Lower lobe of right lung (tissue), 2 donors: ENCODE results near the gene LTBP1. TPM values are rescaled to one million over a fixed set of nuclear protein-coding genes. Genes with fewer than 3 reads are reported as not detected.

Experiments used
- ATAC-seq, 2 donors: fragments of 200-7000 bp; cut with Tn5 transposase; one replicate each; pipeline ENCODE4 v1.9.1; 2020 to 2022; ENCODE audit warnings: mild to moderate bottlenecking in 2 of 2, moderate library complexity in 2 of 2
- DNase-seq: peaks from one replicate; pipeline ENCODE4 v3.0.0-alpha.2; 2020
- H3K27ac ChIP-seq: fragments of 200-600 bp; one replicate; pipeline ENCODE4 v1.8.0; 2022
- H3K27me3 ChIP-seq: fragments of 200-600 bp; one replicate; pipeline ENCODE4 v1.8.0; 2022; ENCODE audit warnings: low read depth
- H3K36me3 ChIP-seq: fragments of 200-600 bp; one replicate; pipeline ENCODE4 v1.8.0; 2022; ENCODE audit warnings: mild to moderate bottlenecking
- H3K4me1 ChIP-seq: fragments of 200-600 bp; one replicate; pipeline ENCODE4 v1.8.0; 2022
- H3K4me3 ChIP-seq: fragments of 200-600 bp; one replicate; pipeline ENCODE4 v1.8.0; 2022; ENCODE audit warnings: mild to moderate bottlenecking
- H3K9me3 ChIP-seq: fragments of 200-600 bp; one replicate; pipeline ENCODE4 v1.8.0; 2022
- intact Hi-C: fragments of 100-400 bp; cut with DNase I; formaldehyde crosslinking; loops from one replicate; pipeline ENCODE4 v1.11.0; 2022
- total RNA-seq: library from RNA; stranded (reverse); fragmentation: NEBNext Ultra II Directional; extraction: Animal tissue kit (Norgen Biotek cat#: 25700); gene quantifications from one replicate; pipeline ENCODE4 v1.2.1, GENCODE V29; 2021
- TF ChIP-seq, protein P1 (sequence below): fragments of 200-600 bp; IDR thresholded peaks from one replicate; pipeline ENCODE4 v1.8.0; 2022; ENCODE audit warnings: antibody characterized with exemption, mild to moderate bottlenecking
- donor health status: DM: no; HTN: yes; CAD: no; lungs with severe emphysema.

The LTBP1 gene
- total RNA-seq, 1 donor from 2014 or later = 34.7 TPM

DNA sequence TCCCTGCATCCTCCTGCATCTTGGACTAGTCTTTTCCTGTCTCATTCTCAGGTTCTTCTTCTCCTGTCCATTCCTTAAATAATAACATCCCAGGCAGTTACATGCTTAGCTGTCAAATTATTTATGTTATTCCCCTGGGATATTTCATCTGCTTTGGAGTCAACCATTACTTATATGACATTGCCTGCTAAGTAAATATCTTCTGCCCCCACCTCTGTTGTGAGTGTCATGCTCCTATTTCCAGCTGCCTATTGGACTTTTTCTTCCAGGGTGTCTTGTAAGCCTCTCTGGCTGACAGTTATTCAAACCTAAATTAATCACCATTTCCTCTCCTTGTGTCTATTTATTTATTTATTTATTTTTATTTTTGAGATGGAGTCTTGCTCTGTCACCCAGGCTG is 405.0 kb downstream of the LTBP1 start:
- no peaks in the 10 kb centered on the region for H3K27me3 ChIP-seq
- no peaks in the 10 kb centered on the region for H3K36me3 ChIP-seq
- no peak overlapping the region for H3K4me3 ChIP-seq
- DNase-seq = no peak
- intact Hi-C loops = no loop called here
- TF ChIP-seq, protein P1, sequence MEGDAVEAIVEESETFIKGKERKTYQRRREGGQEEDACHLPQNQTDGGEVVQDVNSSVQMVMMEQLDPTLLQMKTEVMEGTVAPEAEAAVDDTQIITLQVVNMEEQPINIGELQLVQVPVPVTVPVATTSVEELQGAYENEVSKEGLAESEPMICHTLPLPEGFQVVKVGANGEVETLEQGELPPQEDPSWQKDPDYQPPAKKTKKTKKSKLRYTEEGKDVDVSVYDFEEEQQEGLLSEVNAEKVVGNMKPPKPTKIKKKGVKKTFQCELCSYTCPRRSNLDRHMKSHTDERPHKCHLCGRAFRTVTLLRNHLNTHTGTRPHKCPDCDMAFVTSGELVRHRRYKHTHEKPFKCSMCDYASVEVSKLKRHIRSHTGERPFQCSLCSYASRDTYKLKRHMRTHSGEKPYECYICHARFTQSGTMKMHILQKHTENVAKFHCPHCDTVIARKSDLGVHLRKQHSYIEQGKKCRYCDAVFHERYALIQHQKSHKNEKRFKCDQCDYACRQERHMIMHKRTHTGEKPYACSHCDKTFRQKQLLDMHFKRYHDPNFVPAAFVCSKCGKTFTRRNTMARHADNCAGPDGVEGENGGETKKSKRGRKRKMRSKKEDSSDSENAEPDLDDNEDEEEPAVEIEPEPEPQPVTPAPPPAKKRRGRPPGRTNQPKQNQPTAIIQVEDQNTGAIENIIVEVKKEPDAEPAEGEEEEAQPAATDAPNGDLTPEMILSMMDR = no peak
- H3K4me1 ChIP-seq = no peaks in the 10 kb centered on the region
- ATAC-seq = no peak
- H3K9me3 ChIP-seq = peaks cover 7% of the 10 kb centered on the region
- H3K27ac ChIP-seq = no peak overlapping the region

DNA sequence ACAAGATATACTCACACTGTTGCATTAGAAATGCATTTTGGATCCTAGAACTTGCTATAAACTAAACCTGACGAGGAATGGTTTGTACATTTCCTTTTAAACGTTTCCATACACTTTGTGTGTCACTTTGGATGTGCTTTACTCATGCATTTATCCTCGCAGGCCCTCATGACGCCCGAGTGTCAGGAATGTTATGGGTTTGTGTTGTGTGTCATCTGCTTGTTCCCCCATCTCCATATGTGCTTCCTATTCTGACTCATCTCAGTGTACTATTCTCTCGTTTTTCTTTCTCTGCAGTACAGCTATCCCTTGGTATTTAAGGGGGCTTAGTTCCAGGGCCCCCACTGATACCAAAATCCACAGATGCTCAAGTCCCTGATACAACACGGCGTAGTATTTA is 408.2 kb downstream of the LTBP1 start:
- Histone ChIP-seq H3K36me3 (no peaks in the 10 kb centered on the region), H3K27ac (no peak overlapping the region), H3K27me3 (no peaks in the 10 kb centered on the region), H3K4me1 (no peaks in the 10 kb centered on the region), H3K4me3 (no peak overlapping the region), H3K9me3 (peaks cover 7% of the 10 kb centered on the region)
- no peak for ATAC-seq
- TF ChIP-seq, protein P1 = no peak
- DNase-seq = no peak
- intact Hi-C loops = no loop called here

DNA sequence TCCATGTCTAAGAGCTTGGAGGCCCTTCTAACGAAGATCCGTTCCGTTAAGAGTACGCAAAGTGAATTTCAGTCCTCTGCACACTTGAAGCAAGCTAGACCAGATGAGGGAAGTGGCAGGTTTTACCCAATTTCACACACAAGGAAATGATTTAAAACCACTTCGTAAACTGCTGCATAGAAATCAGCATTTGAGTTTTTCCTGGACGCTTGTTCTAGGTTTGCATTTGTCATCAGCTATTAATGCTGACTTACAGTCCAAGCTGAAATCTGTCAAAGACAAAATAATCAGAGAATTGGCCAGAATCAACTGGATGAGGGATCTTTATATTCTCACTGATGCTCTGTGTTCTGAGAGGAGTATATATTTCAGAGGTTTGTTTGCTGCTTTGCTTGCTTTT is 412.1 kb downstream of the LTBP1 start:
- intact Hi-C loops = no loop called here

DNA sequence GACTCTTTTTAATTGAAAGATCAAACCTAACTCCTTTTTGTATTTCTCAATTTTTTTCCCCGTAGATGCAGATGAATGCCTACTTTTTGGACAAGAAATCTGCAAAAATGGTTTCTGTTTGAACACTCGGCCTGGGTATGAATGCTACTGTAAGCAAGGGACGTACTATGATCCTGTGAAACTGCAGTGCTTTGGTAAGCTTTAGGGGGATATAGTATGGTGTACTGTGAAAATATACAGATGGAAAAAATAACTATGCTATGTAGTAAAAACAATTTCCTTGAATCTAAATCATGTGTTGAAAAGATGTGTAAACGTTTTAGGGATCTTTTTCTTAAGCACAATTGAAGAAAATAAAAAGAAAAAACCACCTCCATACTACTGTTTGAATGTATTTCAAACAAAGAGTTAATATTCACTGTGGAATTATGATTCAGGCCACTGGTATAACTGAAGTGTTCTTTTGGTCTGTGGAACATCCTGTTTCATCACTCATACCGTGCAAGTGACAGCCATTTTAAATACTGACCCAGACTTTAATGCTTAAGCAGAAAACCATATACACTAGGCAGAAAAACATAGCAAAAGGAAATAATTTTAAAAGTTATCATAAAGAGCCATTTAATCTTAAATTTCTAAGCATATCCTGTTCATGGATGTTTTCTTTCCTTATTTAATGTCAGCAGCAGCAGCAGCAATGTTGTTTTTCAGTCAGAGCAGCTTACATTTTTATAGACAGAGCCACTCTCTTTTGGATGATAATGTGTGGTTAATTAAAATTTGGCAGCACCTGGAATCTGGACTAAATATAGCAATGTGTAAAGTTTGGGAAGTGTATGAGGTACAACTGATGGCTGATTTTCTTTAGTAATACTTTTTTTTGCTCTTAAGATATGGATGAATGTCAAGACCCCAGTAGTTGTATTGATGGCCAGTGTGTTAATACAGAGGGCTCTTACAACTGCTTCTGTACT is 416.9 kb downstream of the LTBP1 start:
- H3K27ac ChIP-seq = no peak overlapping the region
- intact Hi-C loops = no loop called here

More for the DNA sequence above, 412.1 kb downstream of the LTBP1 start:
- Histone ChIP-seq H3K27me3 (no peaks in the 10 kb centered on the region), H3K4me3 (no peak overlapping the region), H3K27ac (no peak overlapping the region), H3K4me1 (no peaks in the 10 kb centered on the region), H3K36me3 (no peaks in the 10 kb centered on the region), H3K9me3 (peaks cover 7% of the 10 kb centered on the region)
- ATAC-seq = no peak
- TF ChIP-seq, protein P1 = no peak
- no peak for DNase-seq

DNA sequence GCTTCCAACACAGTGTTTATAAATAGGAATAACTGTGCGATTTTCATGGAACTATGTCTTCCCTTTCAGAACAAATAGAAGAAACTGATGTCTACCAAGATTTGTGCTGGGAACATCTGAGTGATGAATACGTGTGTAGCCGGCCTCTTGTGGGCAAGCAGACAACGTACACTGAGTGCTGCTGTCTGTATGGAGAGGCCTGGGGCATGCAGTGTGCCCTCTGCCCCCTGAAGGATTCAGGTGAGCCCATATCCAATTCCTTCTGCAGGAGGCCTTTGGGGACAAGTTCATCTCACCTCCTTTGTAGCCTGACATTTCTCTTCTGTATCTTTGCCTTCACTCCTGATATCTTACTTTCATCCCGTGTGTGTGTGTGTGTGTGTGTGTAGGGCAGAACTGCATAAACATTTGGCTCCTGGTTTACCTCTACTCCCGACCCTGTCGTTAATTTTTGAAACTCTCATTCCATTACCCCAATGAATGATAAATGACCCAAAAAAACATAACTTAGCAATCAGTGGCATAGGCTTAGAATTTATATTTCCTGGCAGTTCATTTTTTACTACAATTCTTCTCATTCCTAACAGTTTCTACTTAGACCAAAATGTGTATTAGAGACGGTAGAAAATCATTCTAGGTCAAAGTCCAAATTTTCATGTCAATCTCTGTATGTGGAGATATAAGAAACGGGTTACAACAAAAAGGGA is 418.7 kb downstream of the LTBP1 start:
- intact Hi-C loops = no loop called here
- Histone ChIP-seq H3K4me1 (no peaks in the 10 kb centered on the region), H3K36me3 (no peaks in the 10 kb centered on the region), H3K27ac (no peak overlapping the region), H3K27me3 (no peaks in the 10 kb centered on the region), H3K9me3 (no peaks in the 10 kb centered on the region), H3K4me3 (no peak overlapping the region)
- TF ChIP-seq, protein P1 = no peak
- DNase-seq (no peak), ATAC-seq (no peak)

More for the DNA sequence above, 416.9 kb downstream of the LTBP1 start:
- no peak for ATAC-seq
- DNase-seq = no peak
- TF ChIP-seq, protein P1 = no peak
- Histone ChIP-seq H3K9me3 (no peaks in the 10 kb centered on the region), H3K27me3 (no peaks in the 10 kb centered on the region), H3K4me3 (no peak overlapping the region), H3K36me3 (no peaks in the 10 kb centered on the region), H3K4me1 (no peaks in the 10 kb centered on the region)
